Uterus (tissue), 2 donors: ENCODE measurements around the gene STK39.

Source experiments
- POLR2A ChIP-seq, 2 donors: fragments of 450-650 bp; IDR thresholded peaks; one replicate each; pipeline ENCODE4 v1.6.1; 2016; ENCODE audit warnings: antibody characterized with exemption in 2 of 2, mild to moderate bottlenecking in 1 of 2, moderate library complexity in 1 of 2
- TF ChIP-seq, protein P1 (sequence below), 4 experiments: fragments of 200-600 bp in 2 of 4; fragments of 450-650 bp in 2 of 4; sonication (generic) in 2 of 4; IDR thresholded peaks; one replicate each; pipeline ENCODE4 v1.5.1; 2016 to 2019; ENCODE audit warnings: antibody characterized with exemption in 4 of 4, mild to moderate bottlenecking in 2 of 4, moderate library complexity in 1 of 4

DNA sequence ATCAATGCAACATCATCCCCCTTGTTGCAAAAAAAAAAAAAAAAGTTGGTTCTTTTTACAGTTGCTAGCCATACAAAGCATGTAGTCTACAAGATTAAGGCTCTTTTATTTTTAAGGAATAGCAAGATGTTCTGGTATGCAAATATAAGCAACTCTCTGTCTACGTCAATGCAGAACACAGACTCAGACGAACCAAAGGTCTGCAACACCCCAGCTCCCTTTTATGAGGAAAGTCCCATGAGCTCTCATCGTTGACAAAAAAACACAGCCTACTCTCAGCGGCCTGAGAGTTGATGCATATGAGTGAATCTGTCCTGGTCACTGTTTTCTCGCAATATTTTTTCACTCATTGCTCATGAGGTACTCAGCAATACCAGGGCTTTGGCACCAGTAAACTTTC is 112.9 kb downstream of the STK39 start:
- TF ChIP-seq, protein P1, sequence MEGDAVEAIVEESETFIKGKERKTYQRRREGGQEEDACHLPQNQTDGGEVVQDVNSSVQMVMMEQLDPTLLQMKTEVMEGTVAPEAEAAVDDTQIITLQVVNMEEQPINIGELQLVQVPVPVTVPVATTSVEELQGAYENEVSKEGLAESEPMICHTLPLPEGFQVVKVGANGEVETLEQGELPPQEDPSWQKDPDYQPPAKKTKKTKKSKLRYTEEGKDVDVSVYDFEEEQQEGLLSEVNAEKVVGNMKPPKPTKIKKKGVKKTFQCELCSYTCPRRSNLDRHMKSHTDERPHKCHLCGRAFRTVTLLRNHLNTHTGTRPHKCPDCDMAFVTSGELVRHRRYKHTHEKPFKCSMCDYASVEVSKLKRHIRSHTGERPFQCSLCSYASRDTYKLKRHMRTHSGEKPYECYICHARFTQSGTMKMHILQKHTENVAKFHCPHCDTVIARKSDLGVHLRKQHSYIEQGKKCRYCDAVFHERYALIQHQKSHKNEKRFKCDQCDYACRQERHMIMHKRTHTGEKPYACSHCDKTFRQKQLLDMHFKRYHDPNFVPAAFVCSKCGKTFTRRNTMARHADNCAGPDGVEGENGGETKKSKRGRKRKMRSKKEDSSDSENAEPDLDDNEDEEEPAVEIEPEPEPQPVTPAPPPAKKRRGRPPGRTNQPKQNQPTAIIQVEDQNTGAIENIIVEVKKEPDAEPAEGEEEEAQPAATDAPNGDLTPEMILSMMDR (IDR thresholded peaks at IDR 0.05): no peak
- no peak for TF ChIP-seq POLR2A (IDR thresholded peaks at IDR 0.05)
